DOHH2 (cell line): ENCODE measurements around the gene SEL1L3.

ENCODE experiments used
- CTCF ChIP-seq: fragments of 200-600 bp; sonication (generic); IDR thresholded peaks from one replicate; pipeline ENCODE4 v1.5.1; 2014; ENCODE audit warnings: antibody characterized with exemption, mild to moderate bottlenecking, low read depth, low read length; ENCODE audit not compliant: poor library complexity, severe bottlenecking
- EZH2phosphoT487 ChIP-seq: fragments of 200-600 bp; sonication (generic); IDR thresholded peaks from 2 replicates; pipeline ENCODE4 v1.6.1; 2017; ENCODE audit warnings: borderline replicate concordance, mild to moderate bottlenecking, antibody characterized with exemption, low read length, moderate library complexity, mixed read lengths

- TF ChIP-seq CTCF, result no peak
- TF ChIP-seq EZH2phosphoT487, result no peak
Observed at GRCh38 chr4:25896776-25897539, 34.2 kb upstream of the SEL1L3 start.
